VCaP (cell line): ENCODE data around the gene GRAMD2A.

ENCODE experiments used
- H3K27ac ChIP-seq: fragments of 450-650 bp; 2 replicates; pipeline ENCODE4 v1.5.1; 2017
- CTCF ChIP-seq: fragments of 450-650 bp; conservative IDR thresholded peaks from 2 replicates; pipeline ENCODE4 v1.5.1; 2017; ENCODE audit warnings: mild to moderate bottlenecking, moderate library complexity

GRAMD2A gene

DNA sequence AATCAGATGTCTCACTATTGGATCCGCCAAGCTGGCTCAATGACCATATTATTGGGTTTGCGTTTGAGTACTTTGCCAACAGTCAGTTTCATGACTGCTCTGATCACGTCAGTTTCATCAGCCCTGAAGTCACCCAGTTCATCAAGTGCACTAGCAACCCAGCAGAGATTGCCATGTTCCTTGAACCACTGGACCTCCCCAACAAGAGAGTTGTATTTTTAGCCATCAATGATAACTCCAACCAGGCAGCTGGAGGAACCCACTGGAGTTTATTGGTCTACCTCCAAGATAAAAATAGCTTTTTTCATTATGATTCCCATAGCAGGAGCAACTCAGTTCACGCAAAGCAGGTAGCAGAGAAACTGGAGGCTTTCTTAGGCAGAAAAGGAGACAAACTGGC is 57.9 kb downstream of the GRAMD2A start:
- no peak for TF ChIP-seq CTCF
- no peak overlapping the region for H3K27ac ChIP-seq

DNA sequence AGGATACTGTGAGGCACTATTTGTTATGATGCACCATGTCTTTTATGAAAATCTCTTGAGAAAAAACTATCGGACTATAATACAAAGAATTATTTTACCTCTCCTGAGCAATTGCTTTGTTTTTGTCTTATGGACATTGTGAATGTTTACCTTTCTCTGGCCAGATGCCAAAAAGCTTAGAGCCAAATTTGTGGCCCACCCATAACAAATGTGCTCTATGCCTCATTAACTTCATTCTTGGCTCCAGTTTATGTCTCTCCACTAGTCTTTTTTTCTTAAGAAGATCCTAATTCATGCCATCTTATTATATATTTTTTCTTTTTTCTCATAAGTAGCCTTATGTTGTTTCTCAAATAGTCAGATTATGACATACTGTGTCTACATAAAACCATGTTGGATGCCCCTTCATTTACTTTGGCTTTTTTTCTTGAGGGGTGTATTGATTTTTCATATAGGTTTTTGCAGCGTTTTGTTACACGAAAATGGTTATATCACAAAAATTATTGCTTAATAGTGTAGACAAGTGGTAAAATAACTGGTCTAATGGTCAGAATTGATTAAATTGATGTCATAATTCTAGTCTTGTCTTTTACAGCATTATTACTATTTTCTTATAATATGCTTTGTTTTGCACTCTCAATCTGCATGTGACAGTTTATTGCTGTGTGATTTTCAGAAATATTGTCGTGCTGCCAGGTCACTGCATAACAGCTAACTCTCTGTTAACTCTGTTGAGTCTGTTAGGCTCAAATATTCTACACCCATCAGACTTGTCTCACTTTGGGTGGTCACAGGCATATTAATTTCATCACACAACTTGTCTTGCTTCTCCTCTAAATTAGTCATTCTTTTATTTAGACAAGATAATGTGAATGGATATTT is 61.2 kb downstream of the GRAMD2A start:
- no peak for TF ChIP-seq CTCF
- H3K27ac ChIP-seq: peak overlapping the region; percentile 79

DNA sequence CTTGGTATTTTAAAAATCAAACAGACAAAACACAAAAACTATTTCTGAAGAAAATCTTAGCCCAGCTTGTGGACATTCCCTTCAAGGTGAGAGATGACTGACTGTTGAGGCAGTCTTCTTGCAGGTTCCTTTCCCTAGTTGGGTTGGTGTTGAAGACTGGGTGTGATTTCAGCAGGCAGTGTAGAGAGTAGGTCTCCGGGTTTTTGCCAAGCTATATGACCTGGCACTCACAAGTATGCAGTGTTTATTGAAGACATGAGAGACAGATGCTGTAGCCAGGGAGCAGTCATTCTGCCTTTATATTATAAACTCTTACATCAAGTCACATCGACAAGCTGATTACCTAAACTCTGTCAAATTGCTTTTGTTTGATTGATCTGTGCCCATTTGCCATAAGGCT is 61.9 kb downstream of the GRAMD2A start:
- peak overlapping the region; percentile 79 for H3K27ac ChIP-seq
- TF ChIP-seq CTCF: no peak

- H3K27ac ChIP-seq: no peak overlapping the region
- TF ChIP-seq CTCF: no peak
These were observed 64.4 kb downstream of the GRAMD2A start for GRCh38 chr15:72133211-72133610.

- no peak for TF ChIP-seq CTCF
- no peak overlapping the region for H3K27ac ChIP-seq
These were observed 65.7 kb downstream of the GRAMD2A start for GRCh38 chr15:72131922-72132321.

GRCh38 chr15:72130272-72130671 is 67.3 kb downstream of the GRAMD2A start:
- no peak for TF ChIP-seq CTCF
- H3K27ac ChIP-seq: no peak overlapping the region

- no peak for TF ChIP-seq CTCF
- no peak overlapping the region for H3K27ac ChIP-seq
These were observed 69.2 kb downstream of the GRAMD2A start for GRCh38 chr15:72128359-72128758.
